GM12891 (cell line): ENCODE data around the gene TTLL1.
"Not testable (repeated sequence)": the region's sequence is repeated elsewhere in the genome, so short reads cannot be mapped to it uniquely, and the experiment has no call there.

ENCODE experiments used
- DNase-seq: peaks from one replicate; pipeline ENCODE4 v3.0.0; 2011; ENCODE audit warnings: low spot score; ENCODE audit not compliant: insufficient read length
- FAIRE-seq: peaks from 2 replicates; lab custom pipeline; 2011; peaks lifted over from hg19 to GRCh38; lab: Jason Lieb, UNC
- PAX5 ChIP-seq: IDR thresholded peaks from 2 replicates; pipeline ENCODE4 v1.6.1; 2011; ENCODE audit warnings: low read length, moderate library complexity, mild to moderate bottlenecking; ENCODE audit not compliant: insufficient read depth, severe bottlenecking
- POLR2A ChIP-seq: IDR thresholded peaks from 2 replicates; pipeline ENCODE4 v1.6.1; 2011; ENCODE audit warnings: low read depth, low read length, control low read depth
- POLR2AphosphoS5 ChIP-seq: IDR thresholded peaks from 2 replicates; pipeline ENCODE4 v1.6.1; 2011; ENCODE audit warnings: low read depth, low read length, control low read depth
- POU2F2 ChIP-seq: IDR thresholded peaks from 2 replicates; pipeline ENCODE4 v1.6.1; 2011; ENCODE audit warnings: low read depth, mild to moderate bottlenecking, control low read depth, low read length, moderate library complexity
- SPI1 ChIP-seq: IDR thresholded peaks from 2 replicates; pipeline ENCODE4 v1.6.1; 2011; ENCODE audit warnings: low read depth, low read length, control low read depth
- TAF1 ChIP-seq: IDR thresholded peaks from 2 replicates; pipeline ENCODE4 v1.6.1; 2011; ENCODE audit warnings: low read depth, low read length, control low read depth

TTLL1 gene

DNA sequence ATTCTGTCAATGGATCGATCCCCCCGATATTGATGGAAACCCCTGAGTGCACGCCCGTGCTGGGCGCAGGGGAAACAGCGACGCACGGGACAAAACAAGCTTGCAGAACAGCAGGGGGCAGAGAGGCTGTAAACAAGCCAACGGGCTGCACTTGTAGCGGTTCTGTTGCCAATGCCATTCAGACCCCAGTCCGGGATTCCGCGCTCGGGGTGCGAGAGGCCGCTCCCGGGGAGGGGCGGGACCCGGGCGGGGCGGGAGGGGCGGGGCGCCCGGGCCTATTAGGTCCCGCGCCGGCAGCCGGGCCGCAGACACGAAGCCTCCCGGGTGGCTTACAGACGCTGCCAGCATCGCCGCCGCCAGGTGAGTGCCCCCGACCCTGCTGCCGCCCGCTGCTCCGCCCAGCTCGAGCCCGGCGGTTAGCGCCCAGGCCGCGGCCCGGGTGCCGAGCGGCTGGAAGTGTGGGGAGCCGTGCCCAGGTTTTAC lies 21.3 kb upstream of the TTLL1 start, which contains the start of gene BIK:
TSS of gene BIK (plus strand) at position 307 of the 483 bp plus-strand sequence. CDS start 13,273 bp downstream, outside the sequence.
- peak; percentile 63 for DNase-seq
- no peak for TF ChIP-seq TAF1
- no peak for TF ChIP-seq POLR2A
- no peak for TF ChIP-seq PAX5
- TF ChIP-seq POLR2AphosphoS5, result no peak
- no peak for TF ChIP-seq POU2F2
- TF ChIP-seq SPI1, result no peak
- FAIRE-seq, result peak; percentile 94

DNA sequence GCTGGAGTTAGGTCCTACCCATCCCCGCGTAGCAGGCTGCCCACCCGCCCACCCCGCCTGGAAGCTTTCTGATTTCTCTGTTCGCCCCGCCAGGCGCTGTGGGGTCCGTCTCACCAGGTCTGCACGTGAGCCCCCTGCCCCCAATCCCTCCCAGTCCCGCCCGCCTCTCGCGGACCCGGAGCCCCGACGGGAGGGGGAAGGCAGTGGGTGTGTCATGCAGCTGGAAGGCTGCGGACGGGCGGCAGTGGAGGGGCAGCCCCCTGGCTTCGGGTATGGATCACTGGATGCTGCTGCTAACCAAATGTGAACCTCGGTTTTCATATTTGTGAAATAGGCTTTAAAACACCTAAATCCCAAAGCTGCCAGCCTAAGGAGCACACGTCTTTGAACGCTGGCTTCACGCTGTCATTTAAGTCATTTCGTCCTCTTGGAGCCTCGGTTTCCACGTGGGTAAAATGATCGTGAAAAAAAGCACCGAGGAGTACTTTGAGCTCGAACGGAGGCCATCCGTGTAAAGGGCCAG lies 20.8 kb upstream of the TTLL1 start:
- TF ChIP-seq POU2F2, result no peak
- TF ChIP-seq POLR2AphosphoS5, result no peak
- no peak for TF ChIP-seq TAF1
- no peak for TF ChIP-seq SPI1
- TF ChIP-seq PAX5, result no peak
- TF ChIP-seq POLR2A, result no peak
- DNase-seq, result no peak
- FAIRE-seq, result no peak

DNA sequence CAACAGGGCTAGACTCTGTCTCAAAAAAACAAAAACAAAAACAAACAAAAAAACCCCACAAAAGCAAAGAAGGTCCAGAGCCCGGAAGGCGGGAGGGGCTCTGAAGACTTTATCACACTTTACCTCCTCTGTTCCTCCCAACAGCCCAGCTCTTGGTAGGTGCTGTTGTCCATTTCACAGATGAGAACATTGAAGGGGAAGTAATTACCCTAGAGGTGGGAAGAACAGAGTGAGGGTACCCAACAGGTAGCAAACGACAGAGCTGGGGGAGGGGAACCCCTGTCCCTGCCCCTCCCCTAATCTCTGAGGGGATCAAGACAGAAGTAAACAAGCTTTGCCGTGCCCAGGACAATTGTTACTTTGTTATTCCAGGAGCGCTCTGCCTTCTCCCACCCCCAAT lies 20.3 kb upstream of the TTLL1 start:
- TF ChIP-seq TAF1, result no peak
- no peak for TF ChIP-seq POLR2A
- TF ChIP-seq PAX5, result no peak
- no peak for TF ChIP-seq SPI1
- TF ChIP-seq POU2F2, result no peak
- no peak for TF ChIP-seq POLR2AphosphoS5
- FAIRE-seq (no peak), DNase-seq (no peak)

DNA sequence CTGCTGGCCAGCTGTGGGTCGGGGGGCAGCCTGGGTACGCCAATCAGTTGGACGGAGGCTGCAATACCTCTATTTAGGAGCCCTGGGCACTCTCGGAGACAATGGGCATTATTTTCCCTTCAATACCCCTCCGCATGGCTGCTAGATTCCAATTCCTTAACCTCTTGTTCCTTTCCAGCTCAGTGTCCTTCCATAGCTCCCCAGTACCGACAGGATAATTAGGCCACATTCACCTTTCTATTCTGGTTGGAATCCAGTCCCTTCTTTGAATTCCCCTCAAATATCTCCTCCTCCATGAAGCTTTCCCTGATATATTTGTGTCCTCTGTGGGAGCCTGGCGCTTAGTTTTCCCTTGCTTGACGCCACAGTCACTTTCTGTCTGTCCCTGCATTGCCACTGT lies 17.1 kb upstream of the TTLL1 start:
- TF ChIP-seq SPI1, result no peak
- TF ChIP-seq POU2F2, result no peak
- no peak for TF ChIP-seq POLR2A
- no peak for FAIRE-seq

DNA sequence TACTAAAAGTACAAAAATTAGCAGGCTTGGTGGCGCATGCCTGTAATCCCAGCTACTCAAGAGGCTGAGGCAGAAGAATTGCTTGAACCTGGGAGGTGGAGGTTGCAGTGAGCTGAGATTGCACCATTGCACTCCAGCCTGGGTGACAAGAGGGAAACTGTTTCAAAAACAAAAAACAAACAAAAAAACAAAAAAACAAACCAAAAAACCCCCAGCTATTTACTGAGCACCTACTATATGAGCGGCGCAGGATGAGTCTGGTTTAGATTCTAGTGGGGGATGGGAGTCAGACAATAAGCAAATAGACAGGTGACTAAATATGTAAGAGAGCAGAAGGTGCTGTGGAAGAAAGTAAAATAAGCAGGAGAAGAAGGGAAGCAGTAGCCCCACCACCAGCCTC lies 15.8 kb upstream of the TTLL1 start:
- not testable (repeated sequence) for DNase-seq, FAIRE-seq

More for the DNA sequence above, 17.1 kb upstream of the TTLL1 start:
- DNase-seq, result no peak

DNA sequence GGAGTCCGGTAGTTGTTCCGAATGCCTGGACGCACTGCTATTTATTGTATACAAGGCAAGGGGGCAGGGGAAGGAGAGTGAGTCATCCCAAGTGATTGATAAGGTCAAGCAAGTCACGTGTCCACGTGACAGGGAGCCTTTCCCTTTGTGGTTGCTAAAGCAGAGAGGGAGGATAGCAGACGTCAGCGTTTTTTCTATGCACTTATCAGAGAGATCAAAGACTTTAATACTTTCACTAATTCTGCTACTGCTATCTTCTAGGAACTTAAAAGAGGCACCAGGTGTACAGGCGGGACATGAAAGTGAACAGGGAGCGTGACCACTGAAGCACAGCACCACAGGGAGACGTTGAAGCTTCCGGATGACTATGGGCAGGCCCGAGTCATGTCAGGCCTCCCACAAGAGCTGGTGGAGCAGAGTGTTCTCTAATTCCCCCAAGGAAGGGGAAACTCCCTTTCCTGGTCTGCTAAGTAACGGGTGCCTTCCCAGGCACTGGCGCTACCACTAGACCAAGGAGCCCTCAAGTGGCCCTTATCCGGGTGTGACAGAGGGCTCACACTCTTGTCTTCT lies 14.9 kb upstream of the TTLL1 start:
- DNase-seq, result not testable (repeated sequence)
- peak; percentile 60 for FAIRE-seq

DNA sequence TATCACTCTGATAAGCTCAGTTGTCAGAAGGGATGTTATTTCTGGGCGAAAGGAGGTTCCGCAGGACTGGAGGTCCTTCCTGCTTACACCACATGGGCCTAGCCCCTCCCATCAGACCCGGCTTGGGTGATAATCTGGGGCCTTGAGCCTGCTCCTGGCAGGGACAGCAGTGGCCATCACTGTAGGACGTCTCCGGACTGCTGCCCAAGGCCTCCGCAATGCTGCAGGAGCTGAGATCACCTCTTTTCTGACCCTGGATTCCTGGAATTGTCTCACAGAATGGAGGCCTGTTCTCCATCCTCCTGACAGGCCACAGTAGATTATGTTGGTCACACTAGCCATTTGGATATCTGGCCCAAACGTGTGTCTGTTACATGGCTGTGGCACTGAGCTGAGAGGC lies 12.1 kb upstream of the TTLL1 start:
- FAIRE-seq, result no peak
- TF ChIP-seq POLR2AphosphoS5 (no peak), POLR2A (no peak), SPI1 (no peak), TAF1 (no peak), PAX5 (no peak), POU2F2 (no peak)
- no peak for DNase-seq

DNA sequence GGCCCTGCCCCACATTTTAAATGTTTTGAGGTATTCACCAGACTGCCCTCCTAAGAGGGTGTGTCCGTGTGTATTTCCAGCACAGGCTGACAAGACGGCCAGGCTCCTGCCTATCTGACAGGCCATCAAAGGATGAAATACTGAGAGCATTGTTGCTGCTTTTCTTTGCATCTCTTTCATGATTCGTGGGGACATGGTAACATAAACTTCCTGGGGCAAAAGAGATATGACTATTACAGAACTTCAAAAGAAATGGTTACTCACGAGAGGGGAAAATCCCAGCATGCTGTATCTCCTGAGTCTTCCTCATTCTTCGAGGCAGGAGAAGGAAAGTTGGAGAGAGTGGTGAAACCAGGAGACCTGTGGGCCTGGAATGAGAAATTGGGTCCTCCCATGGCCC lies 11.0 kb upstream of the TTLL1 start:
- DNase-seq (no peak), FAIRE-seq (no peak)
- TF ChIP-seq TAF1 (no peak), POU2F2 (no peak), POLR2A (no peak), POLR2AphosphoS5 (no peak), PAX5 (no peak), SPI1 (no peak)

DNA sequence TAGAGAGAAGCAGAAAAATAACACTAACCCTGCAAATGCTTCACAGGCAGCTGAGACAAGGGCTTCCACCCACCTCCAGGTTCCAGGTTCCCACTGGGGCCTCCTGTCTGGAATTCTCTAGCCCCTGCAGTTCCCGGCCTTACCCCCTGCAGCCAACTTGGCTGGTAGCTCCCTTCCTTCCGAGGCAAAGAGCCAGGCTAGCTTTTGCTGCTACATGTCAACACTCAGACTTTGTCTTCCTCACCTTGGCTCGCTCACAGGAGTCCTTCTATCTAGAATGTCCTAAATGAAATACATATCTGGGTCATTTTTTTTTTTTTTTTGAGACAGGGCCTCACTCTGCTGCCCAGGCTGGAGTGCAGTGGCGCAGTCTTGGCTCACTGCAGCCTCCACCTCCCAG lies 9.9 kb upstream of the TTLL1 start:
- no peak for DNase-seq
- no peak for FAIRE-seq
- TF ChIP-seq TAF1 (no peak), POU2F2 (no peak)

DNA sequence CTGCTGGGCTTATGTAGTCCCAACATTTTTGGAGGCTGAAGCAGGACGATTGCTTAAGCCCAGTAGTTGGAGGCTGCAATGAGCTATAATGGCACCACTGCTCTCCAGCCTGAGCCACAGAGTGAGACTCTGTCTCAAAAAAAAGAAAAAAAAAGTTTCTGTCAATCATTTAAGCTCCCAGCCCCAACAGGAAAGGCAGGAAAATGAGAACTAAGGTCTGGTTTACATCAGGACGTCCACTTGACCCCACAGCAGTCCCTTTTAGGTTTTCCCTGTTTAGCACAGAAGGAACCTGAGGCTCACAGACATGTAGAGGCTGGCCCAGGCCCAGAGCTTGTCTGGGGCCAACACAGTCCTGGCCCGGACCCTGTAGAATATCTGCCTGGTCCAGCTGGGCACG lies 9.2 kb upstream of the TTLL1 start:
- TF ChIP-seq POU2F2, result no peak
- no peak for TF ChIP-seq PAX5
- TF ChIP-seq SPI1, result no peak
- TF ChIP-seq TAF1, result no peak
- no peak for TF ChIP-seq POLR2AphosphoS5
- TF ChIP-seq POLR2A, result no peak
- DNase-seq (no peak), FAIRE-seq (no peak)

DNA sequence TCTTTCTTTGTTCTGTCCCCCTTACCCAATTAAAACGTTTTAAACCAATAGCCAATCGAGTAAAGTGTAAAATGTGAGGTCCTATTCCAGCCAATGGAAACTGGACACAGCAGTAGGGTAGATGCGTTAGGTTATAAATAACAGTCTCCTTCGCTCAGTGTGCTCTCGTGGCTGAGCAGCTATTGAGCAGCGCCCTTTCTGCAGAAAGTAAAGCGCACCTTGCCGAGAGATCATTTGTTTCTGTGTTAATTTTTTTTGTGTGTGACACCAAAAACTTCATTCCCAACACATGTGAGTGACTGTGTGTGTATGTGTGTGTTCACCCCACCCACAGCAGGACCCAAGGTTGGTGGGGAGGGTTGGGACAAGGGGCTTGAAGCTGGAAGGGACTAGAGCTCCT lies 7.2 kb upstream of the TTLL1 start:
- FAIRE-seq (no peak), DNase-seq (no peak)
- TF ChIP-seq POLR2A (no peak), TAF1 (no peak), PAX5 (no peak), POU2F2 (no peak), SPI1 (no peak), POLR2AphosphoS5 (no peak)

DNA sequence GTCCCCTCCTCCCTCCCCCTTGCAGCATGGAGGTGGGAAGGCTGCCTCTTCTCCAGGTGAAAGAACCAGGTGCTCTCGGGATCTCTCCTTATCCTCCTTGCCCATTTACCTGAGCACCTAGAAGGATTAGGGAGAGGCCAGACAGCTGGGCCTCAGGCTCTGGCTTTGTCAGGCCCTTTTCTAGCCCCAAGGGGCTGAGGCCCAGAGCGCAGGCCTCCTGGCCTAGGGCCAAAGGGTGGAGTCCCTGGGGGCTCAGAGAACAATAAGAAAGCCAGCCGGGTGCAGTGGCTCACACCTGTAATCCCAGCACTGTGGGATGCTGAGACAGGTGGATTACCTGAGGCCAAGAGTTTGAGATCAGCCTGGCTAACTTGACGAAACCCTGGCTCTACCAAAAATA lies 5.4 kb upstream of the TTLL1 start:
- no peak for TF ChIP-seq PAX5
- TF ChIP-seq POU2F2, result no peak
- no peak for TF ChIP-seq SPI1
- no peak for TF ChIP-seq POLR2AphosphoS5
- no peak for TF ChIP-seq POLR2A
- no peak for TF ChIP-seq TAF1
- DNase-seq, result no peak
- no peak for FAIRE-seq
